ENCODE data around the gene TBC1D1.

GRCh38 chr4:38181286-38181685 lies 290.4 kb downstream of the TBC1D1 start:
- TF ChIP-seq YY1 (IDR thresholded peaks at IDR 0.05; ENCODE audit: insufficient read depth, insufficient read length), result no peak
- no peak for TF ChIP-seq ZNF274 (IDR thresholded peaks at IDR 0.05; ENCODE audit: low read depth, low read length)
